SK-N-MC (cell line): ENCODE measurements around the gene KCNA5.

ENCODE experiments used
- EZH2 ChIP-seq: fragments of 200-600 bp; sonication (generic); IDR thresholded peaks from one replicate; pipeline ENCODE4 v1.6.1; 2017; ENCODE audit warnings: antibody characterized with exemption
- POLR2AphosphoS5 ChIP-seq: IDR thresholded peaks from 2 replicates; pipeline ENCODE4 v1.6.1; 2012; ENCODE audit warnings: mild to moderate bottlenecking, low read depth, low read length, borderline replicate concordance

- TF ChIP-seq POLR2AphosphoS5 (no peak), EZH2 (no peak)
Measured at GRCh38 chr12:5060958-5061357, 17.3 kb downstream of the KCNA5 start.
